CD1c-positive myeloid dendritic cell (primary cell): ENCODE measurements around the gene FCER2.

Experiments used
- DNase-seq: peaks from one replicate; pipeline ENCODE4 v3.0.0-alpha.2; 2016; ENCODE audit errors: extremely low spot score

Gene FCER2

DNA sequence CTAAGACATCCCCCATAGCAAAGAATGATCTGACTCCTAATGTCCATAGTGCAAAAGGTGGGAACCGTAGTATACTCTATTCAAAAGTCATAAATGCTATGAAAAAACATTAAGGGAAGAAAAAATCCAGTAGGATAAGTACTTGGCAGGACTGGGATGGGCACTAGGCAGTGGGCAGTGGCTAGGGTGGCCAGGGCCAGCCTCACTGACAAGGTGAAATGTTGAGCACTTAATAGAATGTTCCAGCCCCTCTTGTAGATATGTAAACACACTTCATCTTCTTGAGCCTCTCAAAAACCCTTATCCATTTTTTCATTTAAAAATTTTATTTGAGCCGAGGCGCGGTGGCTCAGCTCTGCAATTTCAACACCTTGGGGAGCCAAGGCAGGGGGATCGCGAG, 31.4 kb upstream of the FCER2 start:
- DNase-seq = no peak

GRCh38 chr19:7732045-7732444, 30.1 kb upstream of the FCER2 start, which contains the start of gene CLEC4G:
Gene CLEC4G (minus strand): TSS chr19:7732110. CDS start chr19:7732102, 8 bp downstream.
- no peak for DNase-seq

GRCh38 chr19:7731615-7732014, 29.7 kb upstream of the FCER2 start:
- no peak for DNase-seq

- no peak for DNase-seq
Measured at GRCh38 chr19:7731218-7731595, 29.3 kb upstream of the FCER2 start.

GRCh38 chr19:7730286-7731217, 28.6 kb upstream of the FCER2 start:
- DNase-seq = no peak

DNA sequence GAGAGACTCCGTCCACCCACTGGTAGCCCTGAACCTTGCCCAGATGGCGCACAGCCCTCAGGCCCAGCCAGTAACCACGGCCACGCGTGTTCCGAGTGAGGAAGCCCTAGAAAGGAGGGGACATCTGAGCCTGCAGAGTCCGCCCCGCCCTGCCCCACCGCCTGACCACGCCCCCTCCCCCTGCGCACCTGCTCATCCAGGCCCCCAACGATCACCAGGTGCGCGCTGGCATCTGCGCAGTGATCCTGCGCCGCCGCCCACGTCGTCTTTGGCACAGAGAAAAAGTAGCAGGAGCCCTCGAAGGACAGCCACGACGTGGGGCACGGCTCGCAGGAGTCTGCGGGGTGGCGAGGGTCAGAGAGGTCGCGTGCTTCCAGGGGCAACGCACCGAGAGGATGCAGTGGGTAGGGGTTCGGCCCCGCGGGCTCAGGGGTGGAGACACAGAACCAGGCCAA, 27.9 kb upstream of the FCER2 start:
- DNase-seq = no peak

DNA sequence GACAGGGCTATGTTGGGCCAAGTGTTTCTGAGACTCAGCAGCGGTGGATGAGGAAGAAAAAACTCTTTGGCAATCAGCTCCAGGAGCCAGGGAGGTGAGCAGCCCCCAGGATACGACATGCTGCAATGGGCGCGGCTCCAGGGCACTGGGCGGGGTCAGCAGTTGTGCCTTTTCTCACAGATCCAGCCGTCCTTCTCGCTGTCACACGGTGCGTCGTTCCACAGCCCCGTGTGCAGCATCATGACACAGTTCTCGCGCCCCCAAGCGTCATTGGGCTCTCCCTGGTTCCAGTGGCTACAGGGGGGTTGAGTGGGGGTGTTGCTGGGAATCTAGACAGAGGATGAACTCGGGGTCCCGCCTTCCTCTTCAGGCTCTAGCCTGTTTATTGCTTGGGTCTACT, 27.3 kb upstream of the FCER2 start:
- peak; percentile 51 for DNase-seq

- DNase-seq = no peak
Measured at GRCh38 chr19:7725791-7726190, 23.9 kb upstream of the FCER2 start.

- DNase-seq = no peak
Measured at GRCh38 chr19:7722231-7722651, 20.3 kb upstream of the FCER2 start.

DNA sequence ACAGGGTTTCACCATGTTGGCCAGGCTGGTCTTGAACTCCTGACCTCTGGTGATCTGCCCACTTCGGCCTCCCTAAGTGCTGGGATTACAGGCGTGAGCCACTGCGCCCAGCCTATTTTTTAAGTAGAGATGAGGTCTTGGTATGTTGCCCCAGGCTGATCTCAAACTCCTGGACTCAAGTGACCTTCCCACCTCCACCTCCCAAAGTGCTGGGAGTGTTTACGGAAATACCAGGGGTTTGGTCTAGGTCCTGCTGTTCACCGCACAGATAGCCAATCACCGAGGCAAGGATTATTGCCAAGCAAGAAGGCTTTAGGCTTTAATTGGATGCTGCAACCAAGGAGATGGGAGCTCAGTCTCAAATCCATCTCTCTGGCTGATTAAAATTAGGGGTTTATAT, 18.4 kb upstream of the FCER2 start:
- no peak for DNase-seq

DNA sequence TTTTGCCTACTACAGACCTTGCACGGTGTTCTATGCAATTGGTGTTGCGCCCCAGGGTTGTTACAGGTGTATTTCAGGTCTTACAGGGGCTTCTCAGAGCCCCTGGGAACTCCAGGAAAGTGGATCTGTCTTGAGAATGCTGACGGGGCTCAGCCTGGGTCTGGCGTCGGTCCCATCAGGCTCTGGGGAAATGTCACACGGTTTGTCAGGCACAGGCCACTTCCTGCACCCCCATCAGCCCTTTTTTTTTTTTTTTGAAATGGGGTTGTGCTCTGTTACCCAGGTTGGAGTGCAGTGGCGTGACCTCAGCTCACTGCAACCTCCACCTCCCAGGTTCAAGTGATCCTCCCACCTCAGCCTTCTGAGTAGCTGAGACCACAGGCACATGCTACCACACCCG, 16.7 kb upstream of the FCER2 start:
- no peak for DNase-seq

- no peak for DNase-seq
Measured at GRCh38 chr19:7716762-7717161, 14.8 kb upstream of the FCER2 start.

DNA sequence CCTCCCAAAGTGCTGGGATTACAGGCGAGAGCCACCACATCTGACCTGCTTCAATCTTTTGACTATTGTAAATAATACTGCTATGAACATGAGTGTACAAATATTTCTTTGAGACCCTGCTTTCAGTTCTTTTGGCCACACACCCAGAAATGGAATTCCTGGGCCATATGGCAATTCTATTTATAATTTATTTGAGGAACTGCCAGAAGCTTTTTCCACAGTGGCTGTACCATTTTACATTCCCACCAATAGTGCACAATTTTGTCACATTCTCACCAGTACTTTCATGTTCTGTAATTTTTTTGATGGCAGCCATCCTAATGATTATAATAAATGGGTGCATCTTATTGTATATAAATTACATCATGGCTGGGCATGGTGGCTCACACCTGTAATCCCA, 13.7 kb upstream of the FCER2 start:
- DNase-seq = no peak

DNA sequence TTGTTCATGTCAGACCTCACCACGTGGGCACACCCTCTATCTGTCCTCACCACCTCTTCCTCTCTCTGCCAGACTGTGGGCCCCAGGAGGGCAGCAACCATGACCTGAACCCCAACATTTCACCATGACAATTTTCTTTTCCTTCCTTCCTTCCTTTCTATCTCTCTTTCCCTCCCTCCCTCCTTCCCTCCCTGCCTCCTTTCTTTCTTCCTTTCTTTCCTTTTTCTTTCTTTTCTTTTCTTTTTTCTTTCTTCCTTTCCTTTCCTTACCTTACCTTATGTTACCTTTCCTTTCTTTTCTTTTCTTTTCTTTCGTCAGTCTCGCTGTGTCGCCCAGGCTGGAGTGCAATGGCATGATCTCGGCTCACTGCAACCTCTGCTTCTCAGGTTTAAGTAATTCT, 8.7 kb upstream of the FCER2 start:
- DNase-seq = no peak

DNA sequence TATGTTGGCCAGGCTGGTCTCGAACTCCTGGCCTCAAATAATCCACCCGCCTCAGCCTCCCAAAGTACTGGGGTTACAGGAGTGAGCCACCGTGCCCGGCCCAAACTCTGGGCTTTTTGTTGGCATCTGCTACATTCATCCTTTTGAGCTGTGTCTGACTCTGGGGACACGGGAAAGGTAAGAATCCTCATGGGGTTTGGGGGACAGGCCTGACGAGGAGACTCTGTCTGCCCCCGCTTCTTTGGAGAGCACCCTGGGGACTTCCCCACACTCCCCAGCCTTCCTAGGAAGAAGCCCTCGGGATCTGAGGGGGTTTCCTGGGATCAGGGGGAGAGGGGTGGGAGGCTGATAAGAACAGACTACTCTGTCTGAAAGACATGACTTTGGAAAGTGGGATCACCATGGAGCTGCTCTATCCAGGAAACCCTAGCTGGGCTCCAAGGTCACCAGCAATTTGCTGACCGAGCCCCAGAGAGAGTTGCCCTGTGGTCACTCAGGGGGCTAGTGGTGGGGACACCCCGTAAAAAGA, 8.1 kb upstream of the FCER2 start:
- no peak for DNase-seq

GRCh38 chr19:7706955-7707456, 5.1 kb upstream of the FCER2 start:
- peak; percentile 58 for DNase-seq

DNA sequence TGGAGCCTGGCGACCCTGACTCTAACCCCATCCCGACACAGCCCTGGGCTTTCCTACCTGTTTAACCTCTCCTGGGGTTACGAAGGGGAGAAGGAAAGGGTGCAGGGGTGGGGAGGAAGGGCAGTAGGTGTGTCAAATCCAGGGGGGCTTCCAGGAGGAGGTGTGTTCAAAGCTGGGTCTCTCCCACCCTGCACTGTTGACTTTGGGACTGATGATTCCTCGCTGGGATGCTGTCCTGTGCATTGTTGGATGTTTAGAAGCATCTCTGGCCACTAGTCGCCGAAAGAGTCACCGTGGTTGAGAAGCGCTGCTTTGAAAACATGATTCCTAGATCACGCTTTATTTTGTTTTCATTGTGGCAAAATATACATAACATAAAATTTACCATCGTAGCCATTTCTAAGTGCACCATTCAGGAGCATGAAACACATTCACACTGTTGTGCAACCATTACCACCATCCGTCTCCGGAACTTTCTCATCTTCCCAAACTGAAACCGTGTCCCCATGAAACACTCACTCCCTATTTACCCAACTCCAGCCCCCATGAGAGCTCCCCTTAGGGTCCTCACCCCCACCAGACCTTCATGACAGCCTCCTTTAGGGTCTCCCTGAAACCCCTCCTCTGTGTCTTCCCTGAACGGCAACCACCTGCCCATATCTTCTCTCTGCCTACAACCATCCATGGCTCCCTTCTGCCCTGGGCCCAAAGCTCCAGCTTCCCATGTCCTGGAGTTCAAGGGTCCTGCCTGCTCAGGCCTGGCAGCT, 4.4 kb upstream of the FCER2 start:
- peak; percentile 56 for DNase-seq

DNA sequence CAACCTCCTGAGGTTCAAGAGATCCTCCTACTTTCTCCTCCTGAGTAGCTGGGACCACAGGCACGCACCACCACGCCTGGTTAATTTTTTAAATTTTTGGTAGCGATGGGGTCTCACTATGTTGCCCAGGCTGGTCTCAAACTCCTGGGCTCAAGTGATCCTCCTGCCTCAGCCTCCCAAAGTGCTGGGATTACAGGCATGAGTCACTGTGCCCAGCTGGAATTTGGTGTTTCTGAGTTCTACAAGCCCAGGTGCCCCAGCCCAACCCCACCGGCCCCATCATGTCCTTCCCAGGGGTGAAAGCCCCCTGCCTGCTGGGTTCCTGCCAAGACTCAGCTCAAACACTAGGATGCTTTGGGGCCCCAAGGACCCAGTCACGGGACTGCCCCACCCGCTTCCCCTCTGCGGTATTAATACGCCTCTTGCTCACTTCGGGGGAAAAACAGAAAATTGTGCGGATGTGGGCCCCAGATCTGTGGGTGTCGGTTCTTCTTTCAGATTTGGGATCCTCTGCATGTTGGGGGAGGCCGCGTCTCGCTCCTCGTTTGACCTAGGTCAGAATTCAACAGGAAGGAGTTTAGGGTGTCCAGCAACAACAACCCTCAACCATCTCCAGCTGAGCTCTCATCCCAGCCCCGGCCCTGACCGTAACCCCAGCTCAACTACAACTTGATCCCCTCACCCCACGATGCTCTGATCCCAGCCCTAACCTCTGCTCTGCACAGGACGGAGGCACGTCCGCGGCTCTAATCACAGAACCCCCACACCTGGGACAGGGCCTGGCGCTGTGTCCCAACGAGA, 3.7 kb upstream of the FCER2 start:
- peak; percentile 98 for DNase-seq

- no peak for DNase-seq
Measured at GRCh38 chr19:7704280-7705060, 2.5 kb upstream of the FCER2 start.

- no peak for DNase-seq
Measured at GRCh38 chr19:7703332-7703731, 1.4 kb upstream of the FCER2 start.
